A673 (cell line): ENCODE measurements around the gene ZEB2.

Source experiments
- CTCF ChIP-seq: fragments of 300-800, 200-600 bp; sonication (generic); conservative IDR thresholded peaks from 2 replicates; pipeline ENCODE4 v1.5.1; 2017; ENCODE audit warnings: low read depth, mild to moderate bottlenecking, antibody characterized with exemption, low read length, moderate library complexity, mixed read lengths
- EZH2 ChIP-seq: fragments of 200-600 bp; sonication (generic); IDR thresholded peaks from 2 replicates; pipeline ENCODE4 v1.6.1; 2017; ENCODE audit warnings: borderline replicate concordance, low read depth, mild to moderate bottlenecking, mixed read lengths, antibody characterized with exemption, low read length; ENCODE audit not compliant: poor library complexity, severe bottlenecking

- TF ChIP-seq CTCF, result no peak
- no peak for TF ChIP-seq EZH2
Observed at GRCh38 chr2:144414324-144414845, 105.5 kb downstream of the ZEB2 start.
